Measurements from ENCODE around the gene KCP.

GRCh38 chr7:128838981-128839731, 71.4 kb downstream of the KCP start:
- TF ChIP-seq CTCF (optimal IDR thresholded peaks at IDR 0.05 in 1 of 3, IDR thresholded peaks at IDR 0.05 in 1 of 3, conservative IDR thresholded peaks at IDR 0.05 in 1 of 3; ENCODE audit: extremely low read depth in 1 of 3, insufficient read depth in 2 of 3, low read length in 3 of 3) = no peak
- TF ChIP-seq EZH2 (IDR thresholded peaks at IDR 0.05; ENCODE audit: low read length) = no peak

Measured in keratinocyte (primary cell).